Measurements from ENCODE around the gene SLC25A33.

SLC25A33 gene

GRCh38 chr1:9597361-9598315 lies 58.4 kb downstream of the SLC25A33 start:
- no peak overlapping the region for H3K27ac ChIP-seq
- DNase-seq (ENCODE audit: low spot score) = no peak
- no peak for TF ChIP-seq CTCF (IDR thresholded peaks at IDR 0.05)
- no peak overlapping the region for H3K4me3 ChIP-seq

DNA sequence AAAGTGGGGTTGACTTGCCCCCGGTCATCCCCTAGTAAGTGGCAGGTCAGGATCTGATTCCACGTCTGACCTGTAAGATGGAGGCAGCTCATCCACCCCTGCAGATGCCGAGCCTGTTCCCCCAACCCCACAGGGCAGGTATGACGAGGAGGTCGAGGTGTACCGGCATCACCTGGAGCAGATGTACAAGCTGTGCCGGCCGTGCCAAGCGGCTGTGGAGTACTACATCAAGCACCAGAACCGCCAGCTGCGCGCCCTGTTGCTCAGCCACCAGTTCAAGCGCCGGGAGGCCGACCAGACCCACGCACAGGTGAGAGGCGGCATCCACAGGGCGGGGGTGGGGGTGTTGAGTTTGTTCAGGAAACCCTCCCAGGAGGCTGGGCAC lies 59.0 kb downstream of the SLC25A33 start:
- DNase-seq (ENCODE audit: low spot score) = no peak
- H3K4me3 ChIP-seq = no peak overlapping the region
- no peak for TF ChIP-seq CTCF (IDR thresholded peaks at IDR 0.05)
- no peak overlapping the region for H3K27ac ChIP-seq

- DNase-seq (ENCODE audit: low spot score) = no peak
- Histone ChIP-seq H3K27ac (no peak overlapping the region), H3K4me3 (no peak overlapping the region)
- TF ChIP-seq CTCF (IDR thresholded peaks at IDR 0.05) = no peak
These were observed 60.5 kb downstream of the SLC25A33 start for GRCh38 chr1:9599741-9600140.

DNA sequence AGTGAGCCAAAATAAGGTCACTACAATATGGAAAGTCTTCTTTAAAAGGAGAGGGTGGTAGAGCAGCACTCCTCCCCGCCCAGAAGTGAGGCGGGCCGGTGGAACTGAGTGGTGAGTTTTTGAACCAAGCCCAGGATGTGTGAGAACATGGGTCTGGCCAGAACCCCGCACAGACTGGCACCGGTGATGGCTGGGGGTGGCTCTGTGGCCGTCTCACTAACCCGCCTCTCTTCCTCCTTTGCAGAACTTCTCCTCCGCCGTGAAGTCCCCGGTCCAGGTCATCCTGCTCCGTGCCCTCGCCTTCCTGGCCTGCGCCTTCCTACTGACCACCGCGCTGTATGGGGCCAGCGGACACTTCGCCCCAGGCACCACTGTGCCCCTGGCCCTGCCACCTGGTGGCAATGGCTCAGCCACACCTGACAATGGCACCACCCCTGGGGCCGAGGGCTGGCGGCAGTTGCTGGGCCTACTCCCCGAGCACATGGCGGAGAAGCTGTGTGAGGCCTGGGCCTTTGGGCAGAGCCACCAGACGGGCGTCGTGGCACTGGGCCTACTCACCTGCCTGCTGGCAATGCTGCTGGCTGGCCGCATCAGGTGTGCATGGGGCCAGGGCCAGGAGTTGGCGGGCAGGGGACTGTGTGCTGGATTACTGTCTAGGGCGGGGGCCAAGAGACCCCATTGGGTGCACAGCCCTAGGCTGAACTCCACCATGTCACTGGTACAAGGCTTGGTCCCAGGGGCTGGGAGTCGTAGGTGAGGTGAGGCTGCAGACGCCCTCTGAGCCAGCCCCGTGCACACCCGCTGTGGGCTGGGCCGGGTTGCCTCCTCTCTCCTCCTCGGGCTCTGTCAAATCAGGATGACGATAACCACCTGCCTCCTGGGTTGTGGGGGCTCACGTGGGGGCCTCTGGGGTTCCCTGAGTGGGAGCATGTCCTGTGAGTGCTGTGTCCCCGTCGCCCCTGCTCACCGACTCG lies 61.9 kb downstream of the SLC25A33 start:
- Histone ChIP-seq H3K4me3 (no peak overlapping the region), H3K27ac (no peak overlapping the region)
- DNase-seq (ENCODE audit: low spot score) = no peak
- TF ChIP-seq CTCF (IDR thresholded peaks at IDR 0.05) = no peak

GRCh38 chr1:9601942-9602793 lies 62.9 kb downstream of the SLC25A33 start:
- Histone ChIP-seq H3K4me3 (no peak overlapping the region), H3K27ac (no peak overlapping the region)
- TF ChIP-seq CTCF (IDR thresholded peaks at IDR 0.05) = no peak
- DNase-seq (ENCODE audit: low spot score) = no peak

GRCh38 chr1:9602794-9603167 lies 63.5 kb downstream of the SLC25A33 start:
- DNase-seq (ENCODE audit: low spot score) = no peak
- no peak overlapping the region for H3K27ac ChIP-seq
- TF ChIP-seq CTCF (IDR thresholded peaks at IDR 0.05) = no peak
- H3K4me3 ChIP-seq = no peak overlapping the region
